Ishikawa (cell line): ENCODE data around the gene CRABP2.

Source experiments
- CEBPB ChIP-seq: IDR thresholded peaks from 2 replicates; pipeline ENCODE4 v1.6.1; 2012
- CREB1 ChIP-seq: IDR thresholded peaks from 2 replicates; pipeline ENCODE4 v1.6.1; 2012; ENCODE audit warnings: low read depth
- EGR1 ChIP-seq: IDR thresholded peaks from 2 replicates; pipeline ENCODE4 v1.6.1; 2012
- EP300 ChIP-seq: IDR thresholded peaks from 2 replicates; pipeline ENCODE4 v1.6.1; 2012; ENCODE audit warnings: borderline replicate concordance
- FOXM1 ChIP-seq: IDR thresholded peaks from 2 replicates; pipeline ENCODE4 v1.6.1; 2012; ENCODE audit warnings: low read depth, borderline replicate concordance
- MAX ChIP-seq: IDR thresholded peaks from 2 replicates; pipeline ENCODE4 v1.6.1; 2012
- NFIC ChIP-seq: IDR thresholded peaks from 2 replicates; pipeline ENCODE4 v1.6.1; 2012
- RAD21 ChIP-seq: IDR thresholded peaks from 2 replicates; pipeline ENCODE4 v1.6.1; 2012; ENCODE audit warnings: low read depth
- REST ChIP-seq: IDR thresholded peaks from 2 replicates; pipeline ENCODE4 v1.6.1; 2012; ENCODE audit warnings: low read depth, mild to moderate bottlenecking
- TAF1 ChIP-seq: IDR thresholded peaks from 2 replicates; pipeline ENCODE4 v1.6.1; 2012; ENCODE audit warnings: low read depth, mild to moderate bottlenecking
- TCF12 ChIP-seq: IDR thresholded peaks from 2 replicates; pipeline ENCODE4 v1.6.1; 2012; ENCODE audit warnings: low read depth
- TEAD4 ChIP-seq: IDR thresholded peaks from 2 replicates; pipeline ENCODE4 v1.6.1; 2012
- USF1 ChIP-seq: IDR thresholded peaks from 2 replicates; pipeline ENCODE4 v1.6.1; 2012
- YY1 ChIP-seq: IDR thresholded peaks from 2 replicates; pipeline ENCODE4 v1.6.1; 2012; ENCODE audit warnings: low read depth
- ZBTB7A ChIP-seq: IDR thresholded peaks from 2 replicates; pipeline ENCODE4 v1.6.1; 2012; ENCODE audit warnings: low read depth

Gene CRABP2

GRCh38 chr1:156692925-156693847, 12.2 kb downstream of the CRABP2 start:
- TF ChIP-seq TAF1: no peak
- 0 out of 2 replicates have a peak, but pooled peaks have one; percentile 61 for TF ChIP-seq ZBTB7A
- 0 out of 2 replicates have a peak, but pooled peaks have one; percentile 24 for TF ChIP-seq EP300

GRCh38 chr1:156692441-156692924, 12.9 kb downstream of the CRABP2 start:
- TF ChIP-seq CEBPB (no peak), TCF12 (no peak), EP300 (no peak), TAF1 (no peak), NFIC (no peak), YY1 (no peak), REST (no peak)

GRCh38 chr1:156691665-156692440, 13.5 kb downstream of the CRABP2 start:
- TF ChIP-seq CREB1 (no peak), NFIC (no peak), CEBPB (no peak), TCF12 (no peak), MAX (no peak), REST (no peak), TEAD4 (no peak), EP300 (no peak), EGR1 (no peak), USF1 (no peak), RAD21 (no peak), ZBTB7A (no peak), FOXM1 (no peak), TAF1 (no peak), YY1 (no peak)

GRCh38 chr1:156691191-156691590, 14.2 kb downstream of the CRABP2 start:
- TF ChIP-seq TEAD4 (no peak), YY1 (no peak), FOXM1 (no peak), MAX (no peak), EGR1 (no peak), RAD21 (no peak), ZBTB7A (no peak), EP300 (no peak), CEBPB (no peak), USF1 (no peak), NFIC (no peak), CREB1 (no peak), REST (no peak), TCF12 (no peak), TAF1 (no peak)
